HG02884 (cell line): ENCODE data around the gene MAN1A1.
"Not testable (repeated sequence)": the region's sequence is repeated elsewhere in the genome, so short reads cannot be mapped to it uniquely, and the experiment has no call there.

Experiments used
- ATAC-seq: cut with Tn5 transposase; IDR thresholded peaks from one replicate; pipeline ENCODE4 v1.9.1; 2021; ENCODE audit warnings: mild to moderate bottlenecking, moderate library complexity; ENCODE audit not compliant: unreplicated experiment

MAN1A1 gene

GRCh38 chr6:119349361-119350201 lies at the start of gene MAN1A1:
Gene MAN1A1, minus strand, starts transcription at chr6:119349761. Its CDS starts 696 bp downstream, at chr6:119349065.
- peak; percentile 64 for ATAC-seq

GRCh38 chr6:119395192-119395591 lies 45.6 kb upstream of the MAN1A1 start:
- no peak for ATAC-seq

GRCh38 chr6:119390247-119390793 lies 40.8 kb upstream of the MAN1A1 start:
- no peak for ATAC-seq

- ATAC-seq, result no peak
Measured at GRCh38 chr6:119385994-119386393, 36.4 kb upstream of the MAN1A1 start.

- ATAC-seq, result no peak
Measured at GRCh38 chr6:119384444-119384843, 34.9 kb upstream of the MAN1A1 start.

- ATAC-seq, result no peak
Measured at GRCh38 chr6:119379809-119380208, 30.2 kb upstream of the MAN1A1 start.

- ATAC-seq, result not testable (repeated sequence)
Measured at GRCh38 chr6:119377043-119377442, 27.5 kb upstream of the MAN1A1 start.

- ATAC-seq, result no peak
Measured at GRCh38 chr6:119370080-119370479, 20.5 kb upstream of the MAN1A1 start.

GRCh38 chr6:119368921-119369320 lies 19.4 kb upstream of the MAN1A1 start:
- no peak for ATAC-seq

- no peak for ATAC-seq
Measured at GRCh38 chr6:119361209-119361608, 11.6 kb upstream of the MAN1A1 start.

- no peak for ATAC-seq
Measured at GRCh38 chr6:119360262-119360915, 10.8 kb upstream of the MAN1A1 start.

- ATAC-seq, result no peak
Measured at GRCh38 chr6:119355890-119356289, 6.3 kb upstream of the MAN1A1 start.

- no peak for ATAC-seq
Measured at GRCh38 chr6:119355157-119355556, 5.6 kb upstream of the MAN1A1 start.

GRCh38 chr6:119353696-119354095 lies 4.1 kb upstream of the MAN1A1 start:
- no peak for ATAC-seq

GRCh38 chr6:119352001-119352400 lies 2.4 kb upstream of the MAN1A1 start:
- no peak for ATAC-seq

- ATAC-seq, result no peak
Measured at GRCh38 chr6:119350952-119351372, 1.4 kb upstream of the MAN1A1 start.

- ATAC-seq, result peak; percentile 17
Measured at GRCh38 chr6:119350202-119350951, 816 bp upstream of the MAN1A1 start.

- ATAC-seq, result peak; percentile 0
Measured at GRCh38 chr6:119348748-119349360, 707 bp downstream of the MAN1A1 start.

GRCh38 chr6:119348096-119348747 lies 1.3 kb downstream of the MAN1A1 start:
- peak; percentile 11 for ATAC-seq

- peak; percentile 23 for ATAC-seq
Measured at GRCh38 chr6:119347466-119348095, 2.0 kb downstream of the MAN1A1 start.
